Left lung (tissue), 10 donors: ENCODE results near the gene VAV1. TPM values are rescaled to one million over a fixed set of nuclear protein-coding genes. Genes with fewer than 3 reads are reported as not detected.

Experiments used
- ATAC-seq: fragments of 200-7000 bp; cut with Tn5 transposase; one replicate; pipeline ENCODE4 v1.9.1; 2020; ENCODE audit warnings: moderate library complexity
- DNase-seq, 4 donors: peaks; one replicate each; pipeline ENCODE4 v3.0.0-alpha.2; 2013 to 2020
- H3K27ac ChIP-seq, 2 donors: fragments of 200-600 bp; sonication (generic) in 1 of 2; one replicate each; pipeline versions ENCODE4 v1.5.0 to v1.8.0; 2020 to 2021
- H3K27me3 ChIP-seq, 2 donors: fragments of 200-600 bp; sonication (generic) in 1 of 2; one replicate each; pipeline versions ENCODE4 v1.5.0 to v1.8.0; 2020 to 2021
- H3K36me3 ChIP-seq, 2 donors: fragments of 200-600 bp; sonication (generic) in 1 of 2; one replicate each; pipeline versions ENCODE4 v1.5.0 to v1.8.0; 2020 to 2021
- H3K4me1 ChIP-seq, 2 donors: fragments of 200-600 bp; one replicate each; pipeline ENCODE4 v1.8.0; 2021
- H3K4me3 ChIP-seq, 2 donors: fragments of 200-600 bp; sonication (generic) in 1 of 2; one replicate each; pipeline versions ENCODE4 v1.5.0 to v1.8.0; 2020 to 2021; ENCODE audit warnings: mild to moderate bottlenecking in 1 of 2
- H3K9me3 ChIP-seq, 2 donors: fragments of 200-600 bp; sonication (generic) in 1 of 2; one replicate each; pipeline versions ENCODE4 v1.5.0 to v1.8.0; 2020 to 2021
- CTCF ChIP-seq, 2 donors: fragments of 200-600 bp; sonication (generic) in 1 of 2; IDR thresholded peaks; one replicate each; pipeline versions ENCODE4 v1.5.0 to v1.8.0; 2021; ENCODE audit warnings: antibody characterized with exemption in 2 of 2
- intact Hi-C, 2 donors: fragments of 100-400 bp; cut with DNase I; formaldehyde crosslinking; loops; one replicate each; pipeline versions ENCODE4 v1.11.2 to v1.14.2; 2022
- polyA plus RNA-seq, 6 donors: library from polyadenylated mRNA; unstranded; fragments of 120-200 nt; gene quantifications; one replicate each; pipeline ENCODE4 v1.2.1, GENCODE V29; 2013; ENCODE audit not compliant: insufficient read length in 6 of 6
- total RNA-seq, 2 donors: library from RNA; stranded (reverse); fragmentation: NEBNext Ultra II Directional; extraction: Animal tissue kit (Norgen Biotek cat#: 25700); gene quantifications; one replicate each; pipeline ENCODE4 v1.2.1, GENCODE V29; 2021
- donor health status: DM: no; HTN: yes; CAD: no.
- donor health status: DM: no; HTN: no; CAD: no.

The VAV1 gene
- total and polyA plus RNA-seq, 8 donors = 2.0 to 51.3 (median 2.8) TPM

DNA sequence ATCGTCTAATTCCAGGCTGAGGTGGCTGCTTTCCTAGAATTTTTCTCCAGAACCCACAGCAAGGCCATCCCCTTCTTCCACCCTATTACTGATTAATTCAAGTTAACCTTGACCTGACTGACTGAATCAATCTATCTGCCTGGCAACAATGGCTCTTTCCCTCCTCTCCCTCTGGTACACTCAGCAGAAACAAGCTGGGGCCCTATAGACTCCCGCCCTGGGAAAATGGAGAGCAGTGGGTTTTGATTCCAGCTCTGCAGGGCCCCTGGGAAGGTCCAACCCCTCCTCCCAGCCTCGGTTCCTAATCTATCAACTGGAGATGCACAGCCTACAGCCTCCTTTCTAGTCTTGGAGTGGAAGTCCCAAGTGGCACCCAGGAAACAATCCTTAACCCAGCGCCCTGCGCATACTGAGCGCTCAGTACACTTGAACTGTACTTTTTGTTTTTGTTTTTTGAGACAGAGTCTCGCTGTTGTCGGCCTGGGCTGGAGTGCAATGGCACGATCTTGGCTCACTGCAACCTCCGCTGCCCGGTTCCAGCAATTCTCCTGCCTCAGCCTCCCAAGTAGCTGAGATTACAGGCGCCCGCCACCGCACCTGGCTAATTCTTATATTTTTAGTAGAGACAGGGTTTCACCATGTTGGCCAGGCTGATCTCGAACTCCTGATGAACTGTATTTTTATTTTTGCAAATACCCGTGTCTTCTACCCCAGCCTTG lies 46.8 kb upstream of the VAV1 start:
- Histone ChIP-seq H3K9me3 (no peaks in the 10 kb centered on the region), H3K4me1 (peaks cover 30 to 80% of the 10 kb centered on the region in 2 donors), H3K36me3 (peaks cover 0 to 4% of the 10 kb centered on the region in 2 donors), H3K27ac (no peak overlapping the region), H3K27me3 (no peaks in the 10 kb centered on the region), H3K4me3 (no peak overlapping the region)
- no peak for TF ChIP-seq CTCF (IDR thresholded peaks at IDR 0.05)
- peak in 1 of 4 donors; percentile 17 for DNase-seq
- ATAC-seq = no peak
- intact Hi-C loops = no loop called here

- H3K4me1 ChIP-seq = peaks cover 8 to 53% of the 10 kb centered on the region in 2 donors
- H3K4me3 ChIP-seq = no peak overlapping the region
- intact Hi-C loops = no loop called here
- peak overlapping the region in 1 of 2 donors; percentile 86 for H3K27ac ChIP-seq
- peaks cover 0 to 30% of the 10 kb centered on the region in 2 donors for H3K36me3 ChIP-seq
- DNase-seq (peak in 2 of 4 donors; percentile 66 to 93), ATAC-seq (peak; percentile 3)
- no peak for TF ChIP-seq CTCF (IDR thresholded peaks at IDR 0.05)
- no peaks in the 10 kb centered on the region for H3K9me3 ChIP-seq
- H3K27me3 ChIP-seq = no peaks in the 10 kb centered on the region
Observed at GRCh38 chr19:6728346-6728745, 44.2 kb upstream of the VAV1 start.

DNA sequence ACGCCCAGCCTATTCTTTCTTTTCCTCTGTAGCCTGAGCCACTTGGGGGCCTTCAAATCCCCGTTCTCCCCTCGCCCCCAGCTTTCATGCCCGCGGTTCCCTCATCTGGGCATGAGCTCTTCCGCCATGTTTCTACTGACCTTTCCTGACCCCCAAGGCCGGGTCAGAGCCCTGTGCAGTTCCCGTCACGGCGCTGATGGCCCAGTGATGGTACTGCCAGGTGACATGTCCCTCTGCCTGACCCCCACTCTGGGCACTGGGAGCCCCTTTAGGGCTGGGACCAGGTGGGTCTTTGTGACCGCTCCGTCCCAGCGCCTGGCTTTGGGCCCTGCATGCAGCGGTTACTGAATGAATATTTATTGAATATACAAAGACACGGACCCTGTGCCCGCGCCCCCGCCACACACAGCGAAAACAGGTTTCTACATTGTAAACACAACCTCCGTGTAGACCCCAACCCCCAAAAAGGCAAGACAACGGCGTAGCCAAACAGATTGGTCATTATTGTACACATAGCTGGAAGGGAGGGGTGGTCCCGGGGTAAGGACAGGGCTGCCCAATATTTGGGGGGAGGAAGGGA lies 42.8 kb upstream of the VAV1 start:
- Histone ChIP-seq H3K36me3 (peaks cover 0 to 39% of the 10 kb centered on the region in 2 donors), H3K4me1 (peaks cover 5 to 40% of the 10 kb centered on the region in 2 donors), H3K27me3 (no peaks in the 10 kb centered on the region), H3K4me3 (peak overlapping the region in 1 of 2 donors; percentile 30), H3K9me3 (no peaks in the 10 kb centered on the region), H3K27ac (peak overlapping the region; percentile 3 to 38)
- intact Hi-C loops = loop anchor here (10.0 kb wide), 1 partner anchor 135 kb away; no protein-coding TSS in a partner anchor
- TF ChIP-seq CTCF (IDR thresholded peaks at IDR 0.05) = no peak
- DNase-seq (peak in 1 of 4 donors; percentile 71), ATAC-seq (no peak)

- H3K4me1 ChIP-seq = peaks cover 5 to 38% of the 10 kb centered on the region in 2 donors
- no peak for TF ChIP-seq CTCF (IDR thresholded peaks at IDR 0.05)
- peak overlapping the region in 1 of 2 donors; percentile 30 for H3K4me3 ChIP-seq
- intact Hi-C loops = loop anchor here (10.0 kb wide), 1 partner anchor 135 kb away; no protein-coding TSS in a partner anchor
- H3K27ac ChIP-seq = peak overlapping the region; percentile 3 to 38
- peaks cover 0 to 43% of the 10 kb centered on the region in 2 donors for H3K36me3 ChIP-seq
- DNase-seq (peak in 3 of 4 donors; percentile 73 to 91 (median 87)), ATAC-seq (peak; percentile 94)
- H3K9me3 ChIP-seq = no peaks in the 10 kb centered on the region
- no peaks in the 10 kb centered on the region for H3K27me3 ChIP-seq
Observed at GRCh38 chr19:6730153-6730804, 42.2 kb upstream of the VAV1 start.
